ENCODE data around the gene IGSF3.
"Not testable (repeated sequence)": the region's sequence is repeated elsewhere in the genome, so short reads cannot be mapped to it uniquely, and the experiment has no call there.

GRCh38 chr1:116599369-116599768, 68.2 kb downstream of the IGSF3 start:
- not testable (repeated sequence) for TF ChIP-seq CTCF (IDR thresholded peaks at IDR 0.05; ENCODE audit: poor library complexity); EZH2 (IDR thresholded peaks at IDR 0.05; ENCODE audit: borderline replicate concordance); EZH2phosphoT487 (IDR thresholded peaks at IDR 0.05; ENCODE audit: low read depth, severe bottlenecking, unreplicated experiment)
